ENCODE results near the gene SUN5. TPM values are rescaled to one million over a fixed set of nuclear protein-coding genes. Genes with fewer than 3 reads are reported as not detected.

SUN5 gene
- total RNA-seq, 1 experiment from 2014 or later = not detected

DNA sequence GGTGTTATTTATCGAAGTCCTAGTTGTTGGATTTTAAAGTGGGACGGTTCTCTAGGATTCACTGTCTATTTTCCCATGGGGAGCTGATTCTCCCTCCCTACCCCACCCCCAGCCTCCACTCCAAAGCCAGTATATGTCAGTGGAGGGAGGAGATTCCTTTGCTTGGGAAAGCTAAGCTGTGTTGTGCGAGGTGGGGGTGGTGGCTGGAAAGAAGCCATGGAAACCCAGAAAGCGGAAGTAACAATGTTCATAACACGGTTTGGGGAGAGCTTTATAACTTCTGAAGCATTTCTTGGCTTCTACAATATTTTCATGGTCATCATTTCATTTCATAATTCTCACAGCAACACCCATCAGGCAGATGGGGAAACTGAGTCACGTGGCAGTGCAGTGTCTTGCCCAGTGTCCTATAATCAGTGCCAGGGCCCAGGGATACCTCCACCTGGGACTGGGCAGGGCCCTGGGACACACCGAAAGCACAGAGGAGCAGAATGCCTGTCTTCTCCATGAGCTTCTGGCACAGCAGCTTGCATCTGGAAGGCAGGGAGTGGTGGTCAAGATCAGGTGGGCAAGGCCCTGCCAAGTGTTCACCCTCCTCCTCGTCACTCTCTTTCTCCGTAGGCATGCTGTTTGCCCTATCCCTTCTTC lies 4.5 kb downstream of the SUN5 start:
- ATAC-seq = no peak
- ChIA-PET POLR2A (no interaction called here), CTCF (interaction anchor here (1.2 to 1.6 kb wide), 2 partner anchors 96 to 98 kb away, joined by 5 to 6 read pairs; no protein-coding TSS in a partner anchor)
- TF ChIP-seq, protein P1, sequence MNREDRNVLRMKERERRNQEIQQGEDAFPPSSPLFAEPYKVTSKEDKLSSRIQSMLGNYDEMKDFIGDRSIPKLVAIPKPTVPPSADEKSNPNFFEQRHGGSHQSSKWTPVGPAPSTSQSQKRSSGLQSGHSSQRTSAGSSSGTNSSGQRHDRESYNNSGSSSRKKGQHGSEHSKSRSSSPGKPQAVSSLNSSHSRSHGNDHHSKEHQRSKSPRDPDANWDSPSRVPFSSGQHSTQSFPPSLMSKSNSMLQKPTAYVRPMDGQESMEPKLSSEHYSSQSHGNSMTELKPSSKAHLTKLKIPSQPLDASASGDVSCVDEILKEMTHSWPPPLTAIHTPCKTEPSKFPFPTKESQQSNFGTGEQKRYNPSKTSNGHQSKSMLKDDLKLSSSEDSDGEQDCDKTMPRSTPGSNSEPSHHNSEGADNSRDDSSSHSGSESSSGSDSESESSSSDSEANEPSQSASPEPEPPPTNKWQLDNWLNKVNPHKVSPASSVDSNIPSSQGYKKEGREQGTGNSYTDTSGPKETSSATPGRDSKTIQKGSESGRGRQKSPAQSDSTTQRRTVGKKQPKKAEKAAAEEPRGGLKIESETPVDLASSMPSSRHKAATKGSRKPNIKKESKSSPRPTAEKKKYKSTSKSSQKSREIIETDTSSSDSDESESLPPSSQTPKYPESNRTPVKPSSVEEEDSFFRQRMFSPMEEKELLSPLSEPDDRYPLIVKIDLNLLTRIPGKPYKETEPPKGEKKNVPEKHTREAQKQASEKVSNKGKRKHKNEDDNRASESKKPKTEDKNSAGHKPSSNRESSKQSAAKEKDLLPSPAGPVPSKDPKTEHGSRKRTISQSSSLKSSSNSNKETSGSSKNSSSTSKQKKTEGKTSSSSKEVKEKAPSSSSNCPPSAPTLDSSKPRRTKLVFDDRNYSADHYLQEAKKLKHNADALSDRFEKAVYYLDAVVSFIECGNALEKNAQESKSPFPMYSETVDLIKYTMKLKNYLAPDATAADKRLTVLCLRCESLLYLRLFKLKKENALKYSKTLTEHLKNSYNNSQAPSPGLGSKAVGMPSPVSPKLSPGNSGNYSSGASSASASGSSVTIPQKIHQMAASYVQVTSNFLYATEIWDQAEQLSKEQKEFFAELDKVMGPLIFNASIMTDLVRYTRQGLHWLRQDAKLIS (CRISPR knock-in tag; IDR thresholded peaks at IDR 0.05; ENCODE audit: borderline replicate concordance) = no peak
- TF ChIP-seq, protein P2, sequence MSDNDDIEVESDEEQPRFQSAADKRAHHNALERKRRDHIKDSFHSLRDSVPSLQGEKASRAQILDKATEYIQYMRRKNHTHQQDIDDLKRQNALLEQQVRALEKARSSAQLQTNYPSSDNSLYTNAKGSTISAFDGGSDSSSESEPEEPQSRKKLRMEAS (CRISPR knock-in tag; IDR thresholded peaks at IDR 0.05) = no peak
- TF ChIP-seq, protein P3, sequence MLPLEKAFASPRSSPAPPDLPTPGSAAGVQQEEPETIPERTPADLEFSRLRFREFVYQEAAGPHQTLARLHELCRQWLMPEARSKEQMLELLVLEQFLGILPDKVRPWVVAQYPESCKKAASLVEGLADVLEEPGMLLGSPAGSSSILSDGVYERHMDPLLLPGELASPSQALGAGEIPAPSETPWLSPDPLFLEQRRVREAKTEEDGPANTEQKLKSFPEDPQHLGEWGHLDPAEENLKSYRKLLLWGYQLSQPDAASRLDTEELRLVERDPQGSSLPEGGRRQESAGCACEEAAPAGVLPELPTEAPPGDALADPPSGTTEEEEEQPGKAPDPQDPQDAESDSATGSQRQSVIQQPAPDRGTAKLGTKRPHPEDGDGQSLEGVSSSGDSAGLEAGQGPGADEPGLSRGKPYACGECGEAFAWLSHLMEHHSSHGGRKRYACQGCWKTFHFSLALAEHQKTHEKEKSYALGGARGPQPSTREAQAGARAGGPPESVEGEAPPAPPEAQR (CRISPR knock-in tag; IDR thresholded peaks at IDR 0.05) = no peak
- TF ChIP-seq, protein P4, sequence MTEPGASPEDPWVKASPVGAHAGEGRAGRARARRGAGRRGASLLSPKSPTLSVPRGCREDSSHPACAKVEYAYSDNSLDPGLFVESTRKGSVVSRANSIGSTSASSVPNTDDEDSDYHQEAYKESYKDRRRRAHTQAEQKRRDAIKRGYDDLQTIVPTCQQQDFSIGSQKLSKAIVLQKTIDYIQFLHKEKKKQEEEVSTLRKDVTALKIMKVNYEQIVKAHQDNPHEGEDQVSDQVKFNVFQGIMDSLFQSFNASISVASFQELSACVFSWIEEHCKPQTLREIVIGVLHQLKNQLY (CRISPR knock-in tag; IDR thresholded peaks at IDR 0.05) = no peak
- TF ChIP-seq, protein P5, sequence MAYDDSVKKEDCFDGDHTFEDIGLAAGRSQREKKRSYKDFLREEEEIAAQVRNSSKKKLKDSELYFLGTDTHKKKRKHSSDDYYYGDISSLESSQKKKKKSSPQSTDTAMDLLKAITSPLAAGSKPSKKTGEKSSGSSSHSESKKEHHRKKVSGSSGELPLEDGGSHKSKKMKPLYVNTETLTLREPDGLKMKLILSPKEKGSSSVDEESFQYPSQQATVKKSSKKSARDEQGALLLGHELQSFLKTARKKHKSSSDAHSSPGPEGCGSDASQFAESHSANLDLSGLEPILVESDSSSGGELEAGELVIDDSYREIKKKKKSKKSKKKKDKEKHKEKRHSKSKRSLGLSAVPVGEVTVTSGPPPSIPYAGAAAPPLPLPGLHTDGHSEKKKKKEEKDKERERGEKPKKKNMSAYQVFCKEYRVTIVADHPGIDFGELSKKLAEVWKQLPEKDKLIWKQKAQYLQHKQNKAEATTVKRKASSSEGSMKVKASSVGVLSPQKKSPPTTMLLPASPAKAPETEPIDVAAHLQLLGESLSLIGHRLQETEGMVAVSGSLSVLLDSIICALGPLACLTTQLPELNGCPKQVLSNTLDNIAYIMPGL (CRISPR knock-in tag; IDR thresholded peaks at IDR 0.05) = no peak
- TF ChIP-seq ZNF263 (CRISPR knock-in tag; IDR thresholded peaks at IDR 0.05; ENCODE audit: low read depth) (no peak), TEAD4 (CRISPR knock-in tag; IDR thresholded peaks at IDR 0.05) (no peak)
- no peaks in the 10 kb centered on the region for H3K36me3 Mint-ChIP-seq
- H3K27ac Mint-ChIP-seq = no peak overlapping the region
- H3K4me1 Mint-ChIP-seq = no peaks in the 10 kb centered on the region
- no peaks in the 10 kb centered on the region for H3K9me3 Mint-ChIP-seq
- no peaks in the 10 kb centered on the region for H3K27me3 Mint-ChIP-seq (ENCODE audit: low read depth)
- H3K4me3 Mint-ChIP-seq = no peak overlapping the region
- DNase-seq (ENCODE audit: low spot score) = no peak

DNA sequence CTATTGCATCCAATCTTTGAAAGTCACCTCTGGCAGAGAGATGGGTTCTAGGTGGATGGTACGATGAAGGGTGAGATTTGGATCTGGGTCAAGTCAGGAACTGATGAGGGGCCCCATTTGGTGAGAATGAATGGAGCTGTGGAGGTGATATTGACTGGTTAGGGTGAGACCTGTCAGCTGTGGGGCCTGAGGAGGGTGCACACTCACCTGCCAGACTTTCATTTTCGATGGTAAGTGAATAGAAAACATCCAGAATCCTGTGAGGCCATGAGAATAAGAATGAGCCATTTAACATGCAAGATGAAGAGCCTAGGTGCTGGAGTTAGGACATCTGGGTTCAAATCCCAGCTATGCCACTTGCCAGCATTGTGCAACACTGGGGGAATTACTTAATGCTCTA lies 6.8 kb downstream of the SUN5 start:
- Mint-ChIP-seq H3K27ac (no peak overlapping the region), H3K36me3 (no peaks in the 10 kb centered on the region), H3K4me3 (no peak overlapping the region), H3K4me1 (no peaks in the 10 kb centered on the region), H3K27me3 (ENCODE audit: low read depth) (no peaks in the 10 kb centered on the region), H3K9me3 (no peaks in the 10 kb centered on the region)
- DNase-seq (ENCODE audit: low spot score) = no peak
- CTCF ChIA-PET = interaction anchor here (1.2 to 4.1 kb wide), 3 partner anchors 8 to 219 kb away, joined by 3 to 51 read pairs (median 3); partner anchors contain the start of gene SUN5
- POLR2A ChIA-PET = no interaction called here
- TF ChIP-seq, protein P6, sequence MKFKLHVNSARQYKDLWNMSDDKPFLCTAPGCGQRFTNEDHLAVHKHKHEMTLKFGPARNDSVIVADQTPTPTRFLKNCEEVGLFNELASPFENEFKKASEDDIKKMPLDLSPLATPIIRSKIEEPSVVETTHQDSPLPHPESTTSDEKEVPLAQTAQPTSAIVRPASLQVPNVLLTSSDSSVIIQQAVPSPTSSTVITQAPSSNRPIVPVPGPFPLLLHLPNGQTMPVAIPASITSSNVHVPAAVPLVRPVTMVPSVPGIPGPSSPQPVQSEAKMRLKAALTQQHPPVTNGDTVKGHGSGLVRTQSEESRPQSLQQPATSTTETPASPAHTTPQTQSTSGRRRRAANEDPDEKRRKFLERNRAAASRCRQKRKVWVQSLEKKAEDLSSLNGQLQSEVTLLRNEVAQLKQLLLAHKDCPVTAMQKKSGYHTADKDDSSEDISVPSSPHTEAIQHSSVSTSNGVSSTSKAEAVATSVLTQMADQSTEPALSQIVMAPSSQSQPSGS (CRISPR knock-in tag; IDR thresholded peaks at IDR 0.05; ENCODE audit: borderline replicate concordance, low read depth) = no peak
- TF ChIP-seq, protein P7, sequence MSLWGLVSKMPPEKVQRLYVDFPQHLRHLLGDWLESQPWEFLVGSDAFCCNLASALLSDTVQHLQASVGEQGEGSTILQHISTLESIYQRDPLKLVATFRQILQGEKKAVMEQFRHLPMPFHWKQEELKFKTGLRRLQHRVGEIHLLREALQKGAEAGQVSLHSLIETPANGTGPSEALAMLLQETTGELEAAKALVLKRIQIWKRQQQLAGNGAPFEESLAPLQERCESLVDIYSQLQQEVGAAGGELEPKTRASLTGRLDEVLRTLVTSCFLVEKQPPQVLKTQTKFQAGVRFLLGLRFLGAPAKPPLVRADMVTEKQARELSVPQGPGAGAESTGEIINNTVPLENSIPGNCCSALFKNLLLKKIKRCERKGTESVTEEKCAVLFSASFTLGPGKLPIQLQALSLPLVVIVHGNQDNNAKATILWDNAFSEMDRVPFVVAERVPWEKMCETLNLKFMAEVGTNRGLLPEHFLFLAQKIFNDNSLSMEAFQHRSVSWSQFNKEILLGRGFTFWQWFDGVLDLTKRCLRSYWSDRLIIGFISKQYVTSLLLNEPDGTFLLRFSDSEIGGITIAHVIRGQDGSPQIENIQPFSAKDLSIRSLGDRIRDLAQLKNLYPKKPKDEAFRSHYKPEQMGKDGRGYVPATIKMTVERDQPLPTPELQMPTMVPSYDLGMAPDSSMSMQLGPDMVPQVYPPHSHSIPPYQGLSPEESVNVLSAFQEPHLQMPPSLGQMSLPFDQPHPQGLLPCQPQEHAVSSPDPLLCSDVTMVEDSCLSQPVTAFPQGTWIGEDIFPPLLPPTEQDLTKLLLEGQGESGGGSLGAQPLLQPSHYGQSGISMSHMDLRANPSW (CRISPR knock-in tag; conservative IDR thresholded peaks at IDR 0.05; ENCODE audit: low read depth) = no peak
- no peak for ATAC-seq
